OCI-LY7 (cell line): ENCODE data around the gene FAM24B. TPM values are rescaled to one million over a fixed set of nuclear protein-coding genes. Genes with fewer than 3 reads are reported as not detected.

Experiments
- BruUV-seq: library from RNA; stranded (reverse); fragments of 400-500 nt; replicated peaks from 2 replicates; lab custom pipeline; 2021; lab: Mats Ljungman, UMichigan
- CTCF ChIA-PET: fragments of 300-600 bp; sonication (Branson Sonifier 250); formaldehyde crosslinking; loops from one replicate; lab custom pipeline; 2022; ENCODE audit warnings: antibody characterized with exemption; ENCODE audit not compliant: unreplicated experiment; lab: Charles Lee
- POLR2A ChIA-PET: fragments of 300-600 bp; sonication (Branson Sonifier 250); formaldehyde crosslinking; loops from one replicate; lab custom pipeline; 2022; ENCODE audit warnings: antibody characterized with exemption; lab: Charles Lee
- DNase-seq: peaks from one replicate; pipeline ENCODE4 v3.0.0-alpha.2; 2015; ENCODE audit warnings: low spot score
- H2AFZ ChIP-seq: fragments of 200-600 bp; sonication (generic), shearing (Covaris generic); 2 replicates; pipeline ENCODE4 v1.6.1; 2014; ENCODE audit warnings: mild to moderate bottlenecking, antibody characterized with exemption, low read length, moderate library complexity
- H3K27ac ChIP-seq: fragments of 200-600 bp; sonication (generic); 2 replicates; pipeline ENCODE4 v1.5.1; 2014; ENCODE audit warnings: mixed run types, low read depth, mild to moderate bottlenecking, moderate library complexity, low read length, inconsistent platforms; ENCODE audit not compliant: poor library complexity, severe bottlenecking
- H3K36me3 ChIP-seq: fragments of 200-600 bp; sonication (generic); 2 replicates; pipeline ENCODE4 v1.6.1; 2014; ENCODE audit warnings: mild to moderate bottlenecking, antibody characterized with exemption, low read length, moderate library complexity, mixed read lengths; ENCODE audit not compliant: insufficient read depth
- H3K4me1 ChIP-seq: fragments of 200-600 bp; sonication (generic); 2 replicates; pipeline ENCODE4 v1.5.1; 2014; ENCODE audit warnings: mild to moderate bottlenecking, low read length; ENCODE audit not compliant: insufficient read depth, poor library complexity, severe bottlenecking
- H3K4me2 ChIP-seq: fragments of 200-600 bp; sonication (generic); 2 replicates; pipeline ENCODE4 v1.6.1; 2014; ENCODE audit warnings: mild to moderate bottlenecking, low read length
- H3K4me3 ChIP-seq: fragments of 200-600 bp; sonication (generic); 2 replicates; pipeline ENCODE4 v1.5.1; 2014; ENCODE audit warnings: mild to moderate bottlenecking, low read depth, low read length; ENCODE audit not compliant: poor library complexity, severe bottlenecking
- H3K79me2 ChIP-seq: fragments of 200-600 bp; sonication (generic); 2 replicates; pipeline ENCODE4 v1.6.1; 2016; ENCODE audit warnings: low read depth, mild to moderate bottlenecking, low read length, moderate library complexity, mixed read lengths; ENCODE audit not compliant: insufficient read depth
- H3K9me2 ChIP-seq: fragments of 200-600 bp; sonication (generic); 2 replicates; pipeline ENCODE4 v1.6.1; 2016; ENCODE audit warnings: mild to moderate bottlenecking, low read length, mixed read lengths; ENCODE audit not compliant: insufficient read depth
- H3K9me3 ChIP-seq: fragments of 200-600 bp; sonication (generic); 2 replicates; pipeline ENCODE4 v1.6.1; 2014; ENCODE audit warnings: mild to moderate bottlenecking, mixed run types, low read length, mixed read lengths
- H4K20me1 ChIP-seq: fragments of 200-600 bp; sonication (generic); 2 replicates; pipeline ENCODE4 v1.6.1; 2014; ENCODE audit warnings: mild to moderate bottlenecking, antibody characterized with exemption, low read length, moderate library complexity, mixed read lengths; ENCODE audit not compliant: insufficient read depth
- EZH2phosphoT487 ChIP-seq: fragments of 200-600 bp; sonication (generic); IDR thresholded peaks from 2 replicates; pipeline ENCODE4 v1.6.1; 2018; ENCODE audit warnings: low read depth, borderline replicate concordance, mild to moderate bottlenecking, mixed run types, antibody characterized with exemption, low read length, moderate library complexity, mixed read lengths
- intact Hi-C: fragments of 100-400 bp; cut with micrococcal nuclease; formaldehyde crosslinking; loops from one replicate; pipeline ENCODE4 v1.10.0; 2022; ENCODE audit not compliant: unreplicated experiment
- total RNA-seq, 2 experiments: library from RNA; depleted of rRNA in 1 of 2; stranded (reverse); fragments of >200 nt in 1 of 2; shearing (Covaris generic) in 1 of 2; gene quantifications; 2 replicates each; pipeline ENCODE4 v1.2.3, GENCODE V29; 2014 to 2022
- TF ChIP-seq, protein P1 (sequence below): fragments of 200-600 bp; sonication (generic); conservative IDR thresholded peaks from 2 replicates; pipeline ENCODE4 v1.5.1; 2014; ENCODE audit warnings: mild to moderate bottlenecking, antibody characterized with exemption, low read length, moderate library complexity, mixed read lengths

Gene FAM24B
- total RNA-seq, 2 experiments from 2014 or later, result 10.1 to 11.1 TPM

DNA sequence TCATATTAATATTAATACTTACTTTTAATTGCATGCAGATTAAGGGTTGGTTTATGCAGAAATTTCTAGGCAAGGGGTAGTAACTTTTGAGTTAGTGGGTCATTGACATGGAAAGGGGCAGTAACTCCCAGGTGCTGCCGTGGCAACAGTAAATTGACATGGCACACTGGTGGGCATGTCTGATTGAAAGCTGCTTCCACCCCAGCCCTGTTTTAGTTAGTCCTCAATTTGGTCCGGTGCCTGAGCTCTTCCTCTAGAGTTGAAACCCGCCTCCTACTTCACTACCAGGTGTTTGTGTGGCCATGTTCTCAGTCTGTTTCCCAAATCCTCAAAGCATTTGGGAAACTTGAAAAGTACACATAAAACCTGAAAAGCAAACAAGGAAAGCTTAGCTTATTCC is 52.1 kb downstream of the FAM24B start:
- Histone ChIP-seq H2AFZ (no peak overlapping the region), H3K4me2 (no peak overlapping the region), H3K9me2 (no peaks in the 10 kb centered on the region), H3K4me1 (no peaks in the 10 kb centered on the region), H3K9me3 (no peaks in the 10 kb centered on the region), H3K27ac (no peak overlapping the region), H3K79me2 (no peaks in the 10 kb centered on the region), H4K20me1 (no peaks in the 10 kb centered on the region), H3K36me3 (peaks cover 4% of the 10 kb centered on the region; the same call in 1 of the 2 replicates), H3K4me3 (no peak overlapping the region)
- DNase-seq, result no peak
- CTCF ChIA-PET, result no interaction called here
- POLR2A ChIA-PET, result interaction anchor here (0.6 kb wide), 2 partner anchors 276 to 1921 kb away, joined by 3 read pairs; no protein-coding TSS in a partner anchor
- intact Hi-C loops, result no loop called here
- TF ChIP-seq, protein P1, sequence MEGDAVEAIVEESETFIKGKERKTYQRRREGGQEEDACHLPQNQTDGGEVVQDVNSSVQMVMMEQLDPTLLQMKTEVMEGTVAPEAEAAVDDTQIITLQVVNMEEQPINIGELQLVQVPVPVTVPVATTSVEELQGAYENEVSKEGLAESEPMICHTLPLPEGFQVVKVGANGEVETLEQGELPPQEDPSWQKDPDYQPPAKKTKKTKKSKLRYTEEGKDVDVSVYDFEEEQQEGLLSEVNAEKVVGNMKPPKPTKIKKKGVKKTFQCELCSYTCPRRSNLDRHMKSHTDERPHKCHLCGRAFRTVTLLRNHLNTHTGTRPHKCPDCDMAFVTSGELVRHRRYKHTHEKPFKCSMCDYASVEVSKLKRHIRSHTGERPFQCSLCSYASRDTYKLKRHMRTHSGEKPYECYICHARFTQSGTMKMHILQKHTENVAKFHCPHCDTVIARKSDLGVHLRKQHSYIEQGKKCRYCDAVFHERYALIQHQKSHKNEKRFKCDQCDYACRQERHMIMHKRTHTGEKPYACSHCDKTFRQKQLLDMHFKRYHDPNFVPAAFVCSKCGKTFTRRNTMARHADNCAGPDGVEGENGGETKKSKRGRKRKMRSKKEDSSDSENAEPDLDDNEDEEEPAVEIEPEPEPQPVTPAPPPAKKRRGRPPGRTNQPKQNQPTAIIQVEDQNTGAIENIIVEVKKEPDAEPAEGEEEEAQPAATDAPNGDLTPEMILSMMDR, result no peak
- no peak for TF ChIP-seq EZH2phosphoT487
- BruUV-seq, result no TSS peak

DNA sequence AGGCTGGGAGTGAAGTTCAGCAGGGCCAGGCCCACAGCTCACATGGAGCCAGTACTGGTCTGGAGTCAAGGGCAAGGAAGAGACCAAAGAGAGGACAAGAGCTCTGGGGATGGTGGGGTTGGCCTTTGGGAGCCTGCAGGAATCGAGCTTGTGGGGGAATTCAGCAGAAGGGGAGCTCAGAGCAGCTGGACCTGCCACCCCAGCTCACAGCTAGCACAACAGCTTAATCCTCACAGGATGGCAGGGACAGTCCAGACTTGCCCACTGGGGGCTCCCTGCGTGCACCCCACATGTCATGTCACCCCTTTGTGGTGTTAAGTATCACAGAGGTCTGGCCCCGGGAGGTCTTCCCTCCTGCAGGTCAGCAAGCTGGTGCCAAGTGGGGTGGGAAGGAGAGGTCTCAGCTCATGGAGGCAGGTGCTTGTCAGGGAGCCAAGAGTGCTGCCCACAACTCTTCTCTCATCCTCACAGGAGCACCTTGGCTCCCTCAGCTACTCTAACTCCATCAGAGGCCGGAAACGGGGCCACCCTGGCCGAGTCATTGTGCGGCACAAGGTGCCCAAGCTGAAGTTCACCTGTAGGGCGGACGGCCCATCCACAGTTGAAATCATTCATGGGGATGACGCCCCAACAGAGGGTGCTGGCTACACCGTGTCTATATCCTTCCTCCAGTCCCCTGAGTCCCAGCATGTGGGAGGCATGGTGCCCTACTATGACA is 56.2 kb downstream of the FAM24B start:
- no peaks in the 10 kb centered on the region for H3K9me3 ChIP-seq
- no peak for DNase-seq
- no peaks in the 10 kb centered on the region for H4K20me1 ChIP-seq
- POLR2A ChIA-PET, result no interaction called here
- no TSS peak for BruUV-seq
- TF ChIP-seq EZH2phosphoT487, result no peak
- TF ChIP-seq, protein P1, result no peak
- no peak overlapping the region for H3K4me2 ChIP-seq
- no peaks in the 10 kb centered on the region for H3K9me2 ChIP-seq
- no peaks in the 10 kb centered on the region for H3K4me1 ChIP-seq
- no peak overlapping the region for H3K4me3 ChIP-seq
- CTCF ChIA-PET, result no interaction called here
- H2AFZ ChIP-seq, result no peak overlapping the region
- H3K36me3 ChIP-seq, result no peaks in the 10 kb centered on the region
- H3K79me2 ChIP-seq, result no peaks in the 10 kb centered on the region
- intact Hi-C loops, result no loop called here
- H3K27ac ChIP-seq, result no peak overlapping the region

DNA sequence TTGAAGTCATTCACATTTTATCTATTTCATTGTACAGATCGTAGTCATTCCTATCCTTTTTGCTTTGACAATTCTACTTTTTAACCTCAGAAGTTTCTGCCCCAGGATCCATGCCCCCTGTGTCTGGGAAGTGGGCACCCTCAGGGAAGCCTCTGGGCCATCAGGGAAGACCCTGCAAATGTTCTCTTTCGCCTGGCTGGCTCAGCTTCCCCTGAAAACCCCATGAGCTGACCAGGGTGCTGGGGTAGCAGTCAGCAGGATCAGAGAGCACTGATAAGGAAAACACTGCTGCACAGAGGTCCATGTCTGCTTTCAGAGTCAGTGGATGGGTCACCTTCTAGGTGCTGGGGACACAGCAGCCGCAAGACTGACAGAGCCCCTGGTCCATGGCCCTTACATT is 57.6 kb downstream of the FAM24B start:
- intact Hi-C loops, result no loop called here
- BruUV-seq, result no TSS peak
- H3K27ac ChIP-seq, result no peak overlapping the region

More for the DNA sequence above, 57.6 kb downstream of the FAM24B start:
- Histone ChIP-seq H3K36me3 (no peaks in the 10 kb centered on the region), H3K9me2 (no peaks in the 10 kb centered on the region), H3K4me2 (no peak overlapping the region), H4K20me1 (no peaks in the 10 kb centered on the region), H3K79me2 (no peaks in the 10 kb centered on the region), H3K9me3 (no peaks in the 10 kb centered on the region), H3K4me3 (no peak overlapping the region), H3K4me1 (no peaks in the 10 kb centered on the region), H2AFZ (no peak overlapping the region)
- DNase-seq, result no peak
- ChIA-PET POLR2A (no interaction called here), CTCF (no interaction called here)
- TF ChIP-seq, protein P1, result no peak
- TF ChIP-seq EZH2phosphoT487, result no peak
